ENCODE measurements around the gene TAF4B.

TAF4B gene

GRCh38 chr18:26386441-26386840 lies 160.2 kb downstream of the TAF4B start:
- H3K27me3 ChIP-seq (ENCODE audit: control insufficient read depth, insufficient read depth, low read length) = no peaks in the 10 kb centered on the region
- no peaks in the 10 kb centered on the region for H3K4me1 ChIP-seq
- H3K79me2 ChIP-seq = no peaks in the 10 kb centered on the region

GRCh38 chr18:26394047-26394654 lies 167.9 kb downstream of the TAF4B start:
- H3K27me3 ChIP-seq (ENCODE audit: control insufficient read depth, insufficient read depth, low read length) = no peaks in the 10 kb centered on the region
- H3K9ac ChIP-seq = no peak overlapping the region
- H3K36me3 ChIP-seq (ENCODE audit: control insufficient read depth, insufficient read depth, low read length) = no peaks in the 10 kb centered on the region
- no peaks in the 10 kb centered on the region for H3K4me1 ChIP-seq
- no peak overlapping the region for H3K27ac ChIP-seq
- TF ChIP-seq CTCF (IDR thresholded peaks at IDR 0.05) = no peak
- H3K4me2 ChIP-seq (ENCODE audit: low read length) = no peak overlapping the region
- no peak overlapping the region for H3K4me3 ChIP-seq (ENCODE audit: low read depth, low read length)
- H3K9me3 ChIP-seq (ENCODE audit: control insufficient read depth, low read length) = no peaks in the 10 kb centered on the region
- H2AFZ ChIP-seq = no peak overlapping the region
- H3K79me2 ChIP-seq = no peaks in the 10 kb centered on the region

More at GRCh38 chr18:26386441-26386840, 160.2 kb downstream of the TAF4B start:
- no peak overlapping the region for H3K4me3 ChIP-seq (ENCODE audit: low read depth, low read length)
- no peak overlapping the region for H3K27ac ChIP-seq
- H3K9ac ChIP-seq = no peak overlapping the region
- H3K36me3 ChIP-seq (ENCODE audit: control insufficient read depth, insufficient read depth, low read length) = no peaks in the 10 kb centered on the region
- no peak for TF ChIP-seq CTCF (IDR thresholded peaks at IDR 0.05)
- no peak overlapping the region for H2AFZ ChIP-seq
- no peak overlapping the region for H3K4me2 ChIP-seq (ENCODE audit: low read length)
- H3K9me3 ChIP-seq (ENCODE audit: control insufficient read depth, low read length) = no peaks in the 10 kb centered on the region

GRCh38 chr18:26397019-26397418 lies 170.8 kb downstream of the TAF4B start:
- Histone ChIP-seq H3K9ac (no peak overlapping the region), H3K79me2 (no peaks in the 10 kb centered on the region), H3K9me3 (ENCODE audit: control insufficient read depth, low read length) (no peaks in the 10 kb centered on the region), H3K4me2 (ENCODE audit: low read length) (no peak overlapping the region), H3K27ac (no peak overlapping the region), H3K36me3 (ENCODE audit: control insufficient read depth, insufficient read depth, low read length) (no peaks in the 10 kb centered on the region), H3K4me3 (ENCODE audit: low read depth, low read length) (no peak overlapping the region), H2AFZ (no peak overlapping the region), H3K27me3 (ENCODE audit: control insufficient read depth, insufficient read depth, low read length) (no peaks in the 10 kb centered on the region), H3K4me1 (no peaks in the 10 kb centered on the region)
- no peak for TF ChIP-seq CTCF (IDR thresholded peaks at IDR 0.05)

GRCh38 chr18:26403491-26403890 lies 177.2 kb downstream of the TAF4B start:
- Histone ChIP-seq H3K27ac (no peak overlapping the region), H2AFZ (no peak overlapping the region), H3K4me2 (ENCODE audit: low read length) (no peak overlapping the region), H3K9ac (no peak overlapping the region), H3K4me1 (no peaks in the 10 kb centered on the region), H3K9me3 (ENCODE audit: control insufficient read depth, low read length) (no peaks in the 10 kb centered on the region), H3K4me3 (ENCODE audit: low read depth, low read length) (no peak overlapping the region), H3K36me3 (ENCODE audit: control insufficient read depth, insufficient read depth, low read length) (no peaks in the 10 kb centered on the region), H3K79me2 (no peaks in the 10 kb centered on the region), H3K27me3 (ENCODE audit: control insufficient read depth, insufficient read depth, low read length) (no peaks in the 10 kb centered on the region)
- TF ChIP-seq CTCF (IDR thresholded peaks at IDR 0.05) = no peak

GRCh38 chr18:26405190-26405801 lies 179.1 kb downstream of the TAF4B start:
- H3K4me3 ChIP-seq (ENCODE audit: low read depth, low read length) = no peak overlapping the region
- H3K27me3 ChIP-seq (ENCODE audit: control insufficient read depth, insufficient read depth, low read length) = no peaks in the 10 kb centered on the region
- no peaks in the 10 kb centered on the region for H3K4me1 ChIP-seq
- H3K9me3 ChIP-seq (ENCODE audit: control insufficient read depth, low read length) = no peaks in the 10 kb centered on the region
- no peak overlapping the region for H2AFZ ChIP-seq
- H3K4me2 ChIP-seq (ENCODE audit: low read length) = no peak overlapping the region
- no peaks in the 10 kb centered on the region for H3K36me3 ChIP-seq (ENCODE audit: control insufficient read depth, insufficient read depth, low read length)
- no peak for TF ChIP-seq CTCF (IDR thresholded peaks at IDR 0.05)
- H3K27ac ChIP-seq = no peak overlapping the region
- no peak overlapping the region for H3K9ac ChIP-seq
- no peaks in the 10 kb centered on the region for H3K79me2 ChIP-seq
